ENCODE measurements around the gene NPAS1.

The NPAS1 gene, protein sequence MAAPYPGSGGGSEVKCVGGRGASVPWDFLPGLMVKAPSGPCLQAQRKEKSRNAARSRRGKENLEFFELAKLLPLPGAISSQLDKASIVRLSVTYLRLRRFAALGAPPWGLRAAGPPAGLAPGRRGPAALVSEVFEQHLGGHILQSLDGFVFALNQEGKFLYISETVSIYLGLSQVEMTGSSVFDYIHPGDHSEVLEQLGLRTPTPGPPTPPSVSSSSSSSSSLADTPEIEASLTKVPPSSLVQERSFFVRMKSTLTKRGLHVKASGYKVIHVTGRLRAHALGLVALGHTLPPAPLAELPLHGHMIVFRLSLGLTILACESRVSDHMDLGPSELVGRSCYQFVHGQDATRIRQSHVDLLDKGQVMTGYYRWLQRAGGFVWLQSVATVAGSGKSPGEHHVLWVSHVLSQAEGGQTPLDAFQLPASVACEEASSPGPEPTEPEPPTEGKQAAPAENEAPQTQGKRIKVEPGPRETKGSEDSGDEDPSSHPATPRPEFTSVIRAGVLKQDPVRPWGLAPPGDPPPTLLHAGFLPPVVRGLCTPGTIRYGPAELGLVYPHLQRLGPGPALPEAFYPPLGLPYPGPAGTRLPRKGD

GRCh38 chr19:47019431-47020041 is at the start of gene NPAS1:
NPAS1 (plus strand) TSS chr19:47019837; CDS start chr19:47021048, 1,211 bp downstream.
- no peak for DNase-seq

- DNase-seq, result no peak
Observed at GRCh38 chr19:46970815-46971214, 48.8 kb upstream of the NPAS1 start.

DNA sequence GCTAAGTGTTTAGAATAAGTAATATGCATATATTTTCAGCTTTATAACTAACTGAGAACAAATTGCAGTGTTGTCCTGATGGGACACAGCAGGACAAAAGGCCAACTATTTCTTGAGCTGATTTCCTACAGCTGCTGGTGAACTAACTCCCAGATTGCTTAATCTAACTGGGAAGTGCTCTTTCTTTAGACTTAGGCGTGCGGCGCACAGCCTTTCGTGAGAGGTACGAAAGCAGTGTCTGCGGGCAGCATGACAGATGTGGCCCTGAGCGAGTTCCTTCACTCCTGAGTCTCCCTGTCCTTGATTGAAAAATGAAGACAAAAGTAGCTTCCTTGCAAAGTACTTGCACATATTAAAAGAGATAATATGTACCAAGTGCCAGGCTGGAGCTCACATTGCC is 47.3 kb upstream of the NPAS1 start:
- no peak for DNase-seq

- DNase-seq, result no peak
Observed at GRCh38 chr19:46974181-46974580, 45.5 kb upstream of the NPAS1 start.

DNA sequence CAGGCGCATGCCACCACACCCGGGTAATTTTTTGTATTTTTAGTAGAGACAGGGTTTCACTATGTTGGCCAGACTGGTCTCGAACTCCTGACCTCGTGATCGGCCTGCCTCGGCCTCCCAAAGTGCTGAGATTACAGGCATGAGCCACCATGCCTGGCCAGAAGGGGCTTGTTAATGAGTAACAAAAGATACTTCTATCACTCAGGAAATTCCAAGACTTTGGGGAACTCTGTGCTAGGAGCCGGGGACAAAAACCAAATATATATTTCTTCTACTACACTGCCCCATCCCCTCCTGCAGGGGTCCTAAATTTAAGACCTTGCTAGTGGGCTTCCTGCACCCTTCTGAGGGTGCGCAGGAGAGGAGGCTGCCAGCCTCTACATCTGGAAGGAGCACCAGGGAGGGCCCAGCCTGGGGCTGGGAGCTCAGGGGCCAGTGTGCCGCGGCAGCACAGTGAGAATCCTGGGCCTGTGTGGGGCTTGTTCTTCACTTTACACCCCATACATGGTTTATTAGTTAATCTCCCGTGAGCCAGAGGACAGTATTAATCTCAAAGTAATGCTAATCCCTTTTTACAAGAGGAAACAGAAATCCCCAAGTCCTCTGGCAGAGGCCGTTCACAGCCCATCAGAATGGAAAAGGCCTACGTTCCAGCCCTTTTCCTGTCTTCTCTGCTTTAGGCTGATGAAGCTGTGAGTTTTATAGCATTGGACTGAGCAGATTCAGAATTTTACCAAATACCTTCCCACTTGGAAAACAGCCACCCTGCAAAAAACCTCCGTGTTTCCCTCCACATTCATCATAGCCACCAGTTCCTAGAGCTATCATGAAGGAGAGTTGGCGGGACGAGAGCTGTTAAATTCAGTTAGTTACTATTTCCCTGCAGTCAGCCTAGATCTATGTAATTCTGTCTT is 44.4 kb upstream of the NPAS1 start:
- DNase-seq, result no peak

GRCh38 chr19:46975925-46976782 is 43.5 kb upstream of the NPAS1 start:
- no peak for DNase-seq

DNA sequence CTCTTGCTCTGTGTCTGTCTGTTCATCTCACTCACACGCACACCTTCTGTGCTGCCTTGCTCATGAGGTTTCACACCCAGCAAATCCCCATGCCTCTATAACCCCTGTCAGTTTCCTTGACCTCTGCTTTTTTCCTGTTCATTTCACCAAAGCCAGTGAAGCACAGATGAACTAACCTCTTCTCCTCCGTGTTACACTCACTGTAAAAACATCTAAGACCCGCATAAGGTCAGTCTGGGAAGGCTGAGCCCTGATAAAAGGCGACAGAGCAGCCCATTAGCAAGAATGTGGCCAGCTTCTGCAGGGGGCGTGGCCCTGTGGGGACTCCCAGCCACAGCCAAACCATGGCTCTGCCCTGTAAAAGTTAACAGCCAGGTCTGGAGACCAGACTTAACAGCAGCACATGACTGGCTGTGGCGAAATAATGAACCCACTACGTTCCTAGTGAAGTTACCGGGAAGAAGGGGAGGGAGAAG is 42.8 kb upstream of the NPAS1 start:
- DNase-seq, result no peak

DNA sequence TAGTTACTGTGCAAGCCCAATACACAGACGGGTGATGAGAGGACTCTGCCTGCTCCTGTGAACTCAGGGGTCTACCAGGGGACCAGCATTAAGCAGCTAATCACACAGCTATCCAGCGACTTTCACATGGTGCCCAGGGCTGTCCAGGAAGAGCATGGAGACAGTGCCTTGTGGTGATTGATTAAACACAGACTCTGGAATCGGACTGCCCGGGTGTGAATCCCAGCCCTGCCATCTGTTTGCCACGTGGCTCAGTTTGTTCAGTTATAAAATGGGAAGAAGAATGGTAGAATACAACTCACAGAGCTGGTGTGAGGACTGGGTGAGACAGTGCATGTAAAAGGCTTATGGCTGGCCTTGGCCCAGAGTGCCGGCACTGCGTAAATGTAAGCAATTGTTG is 42.1 kb upstream of the NPAS1 start:
- no peak for DNase-seq

GRCh38 chr19:46978171-46978869 is 41.3 kb upstream of the NPAS1 start:
- DNase-seq, result no peak

GRCh38 chr19:46979126-46980105 is 40.2 kb upstream of the NPAS1 start:
- DNase-seq, result peak; percentile 82

- DNase-seq, result no peak
Observed at GRCh38 chr19:46980761-46981160, 38.9 kb upstream of the NPAS1 start.

GRCh38 chr19:46981286-46981945 is 38.2 kb upstream of the NPAS1 start:
- DNase-seq, result no peak

- no peak for DNase-seq
Observed at GRCh38 chr19:46983097-46983496, 36.5 kb upstream of the NPAS1 start.

- DNase-seq, result no peak
Observed at GRCh38 chr19:46984077-46985010, 35.3 kb upstream of the NPAS1 start.

DNA sequence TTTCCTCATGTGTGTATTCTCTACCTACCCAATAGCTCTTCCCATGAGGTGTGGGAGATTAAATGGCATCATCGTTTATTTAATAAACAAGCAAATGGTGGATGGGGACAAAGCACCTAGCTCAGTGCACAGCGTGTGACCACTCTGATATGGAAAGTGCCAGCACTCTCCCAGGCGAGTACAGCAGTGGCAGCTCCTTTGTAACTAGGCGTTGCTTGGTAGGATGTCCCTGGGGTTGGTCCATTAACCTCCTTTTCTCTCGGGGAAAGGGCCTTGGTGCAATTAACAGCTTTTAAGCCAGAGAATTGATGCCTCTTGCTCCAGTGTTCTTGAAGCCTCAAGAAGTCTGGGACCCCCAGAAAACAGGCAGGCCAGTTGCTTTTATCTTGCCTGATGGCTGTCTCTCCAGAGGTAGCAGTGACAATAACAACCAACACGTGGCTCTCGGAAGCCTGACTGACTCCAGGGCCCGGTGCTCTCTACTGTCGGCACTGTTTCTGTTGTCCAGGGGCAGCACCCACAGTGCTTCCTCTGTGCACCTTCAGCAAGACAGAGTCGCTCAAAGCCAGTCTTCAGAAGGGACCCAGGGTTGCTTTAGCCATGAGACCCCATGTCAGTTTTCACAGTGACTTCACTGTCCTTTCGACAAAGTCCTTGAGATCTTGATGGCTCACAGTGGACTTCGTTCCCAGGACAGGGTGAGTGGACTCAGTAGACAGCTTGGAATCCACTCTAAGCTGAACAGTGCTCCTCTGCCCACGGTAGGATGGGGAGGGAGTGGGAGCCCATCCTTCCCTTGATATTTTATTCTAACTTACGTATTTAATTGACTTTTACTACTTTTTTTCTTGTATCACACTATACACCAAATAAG is 33.9 kb upstream of the NPAS1 start:
- no peak for DNase-seq

DNA sequence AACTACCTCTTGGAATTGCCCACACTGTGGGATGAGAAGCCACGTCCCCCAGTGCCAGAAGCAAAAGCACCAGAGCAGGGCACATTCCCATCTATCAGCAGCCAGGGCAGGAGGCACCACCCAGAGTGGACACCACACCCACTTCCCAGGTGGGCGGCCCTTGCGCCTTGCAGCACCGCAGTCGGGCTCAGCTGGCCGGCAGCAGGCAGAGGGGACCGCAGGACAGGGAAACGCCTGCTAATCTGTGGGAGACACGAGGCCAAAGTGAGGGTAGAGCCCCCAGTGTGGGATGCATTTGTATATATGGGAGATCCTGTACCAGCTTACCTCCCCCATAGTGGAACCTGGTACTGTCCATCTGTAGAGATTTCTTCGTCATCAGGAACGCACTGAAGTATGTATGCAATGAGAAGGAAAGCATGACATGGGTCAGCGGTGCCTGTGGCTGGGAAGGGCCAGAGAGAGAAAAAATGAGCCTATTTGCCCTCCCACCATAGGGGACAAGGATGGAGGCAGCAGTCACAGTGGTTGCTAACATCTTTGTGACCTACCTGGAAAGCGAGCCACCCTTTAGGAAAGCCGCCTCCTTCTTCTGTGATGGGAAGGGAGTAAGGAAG is 30.9 kb upstream of the NPAS1 start:
- no peak for DNase-seq

Data from DMS79 (cell line).